Measurements from ENCODE around the gene TCTN3.
A peak's percentile ranks its signal among the peaks of the same experiment; 100 is the strongest.
"Not testable (repeated sequence)": the region's sequence is repeated elsewhere in the genome, so short reads cannot be mapped to it uniquely, and the experiment has no call there.

Gene TCTN3

GRCh38 chr10:95683966-95684365 is 9.8 kb downstream of the TCTN3 start:
- no peak for DNase-seq (ENCODE audit: low read depth in 2 of 2)

DNA sequence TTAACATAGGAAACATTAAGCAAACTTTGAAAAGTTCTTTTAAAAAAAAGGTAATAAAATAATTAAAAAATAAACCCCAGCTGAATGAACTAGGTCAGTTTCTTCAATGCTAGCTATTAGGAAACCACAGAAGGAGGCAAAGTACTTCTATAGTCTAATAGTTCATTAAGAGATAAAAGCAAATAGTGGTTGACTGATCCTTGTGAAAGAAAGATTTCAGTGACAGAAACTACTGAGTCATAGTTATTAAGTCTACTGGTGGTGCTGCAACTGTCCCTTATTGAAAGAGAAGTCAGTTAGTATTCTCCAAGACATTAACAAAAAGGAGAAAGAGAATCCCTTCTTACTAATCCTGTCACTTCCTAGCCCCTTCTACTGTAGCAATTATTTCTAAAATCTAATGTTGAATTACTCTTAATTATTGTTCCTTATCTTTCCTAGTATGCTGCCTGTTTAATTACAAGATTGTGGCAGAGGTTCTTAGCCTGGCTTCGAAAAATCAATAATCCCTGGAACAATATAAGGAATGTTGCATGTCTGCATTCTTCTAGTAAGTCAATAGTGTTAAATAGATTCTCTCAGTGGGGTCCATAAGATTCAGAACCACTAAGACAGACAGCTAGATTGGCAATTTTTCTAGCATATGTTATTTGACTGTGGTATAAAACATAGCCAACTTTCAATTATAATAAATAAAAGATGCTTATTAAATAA is 18.2 kb downstream of the TCTN3 start:
- no peak for DNase-seq (ENCODE audit: low read depth in 2 of 2)

DNA sequence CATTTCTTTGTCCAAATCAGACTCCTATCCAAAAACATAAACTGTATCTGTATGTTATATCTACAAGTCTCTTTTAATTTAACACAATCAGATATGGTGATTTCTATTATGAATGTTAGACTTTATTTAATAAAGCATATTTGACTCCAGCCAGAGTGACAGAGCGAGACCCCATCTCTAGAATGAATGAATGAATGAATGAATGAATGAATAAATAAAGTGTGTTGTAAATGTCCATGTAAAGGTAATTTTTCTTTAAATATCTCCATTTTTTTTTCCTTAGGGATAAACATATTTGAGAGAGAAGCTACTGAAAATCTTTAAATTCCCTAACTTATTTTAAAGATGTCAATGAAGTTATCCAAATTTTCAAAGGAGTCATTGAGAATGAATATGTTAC is 19.1 kb downstream of the TCTN3 start:
- no peak for DNase-seq (ENCODE audit: low read depth in 2 of 2)

GRCh38 chr10:95672641-95673040 is 21.1 kb downstream of the TCTN3 start:
- not testable (repeated sequence) for DNase-seq (ENCODE audit: low read depth in 2 of 2)

DNA sequence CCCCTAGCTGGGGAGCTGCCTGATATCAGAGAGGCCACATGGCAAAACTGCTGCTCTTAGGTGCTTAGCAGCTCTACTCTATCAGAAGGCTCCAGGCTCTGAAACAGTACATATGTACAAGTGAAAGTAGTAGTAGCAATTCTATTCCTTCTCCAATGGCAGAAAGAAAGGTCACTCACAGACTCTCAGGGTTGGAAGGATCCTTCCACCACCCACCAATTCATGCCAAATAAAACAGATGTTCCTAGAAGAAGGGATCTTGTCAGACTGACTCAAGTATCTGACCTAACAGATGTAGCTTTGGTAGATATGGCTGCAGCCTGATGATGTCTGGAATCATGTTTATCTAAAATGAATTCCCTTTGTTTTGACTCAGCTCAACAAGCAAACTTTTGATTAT is 29.2 kb downstream of the TCTN3 start:
- no peak for DNase-seq (ENCODE audit: low read depth in 2 of 2)

DNA sequence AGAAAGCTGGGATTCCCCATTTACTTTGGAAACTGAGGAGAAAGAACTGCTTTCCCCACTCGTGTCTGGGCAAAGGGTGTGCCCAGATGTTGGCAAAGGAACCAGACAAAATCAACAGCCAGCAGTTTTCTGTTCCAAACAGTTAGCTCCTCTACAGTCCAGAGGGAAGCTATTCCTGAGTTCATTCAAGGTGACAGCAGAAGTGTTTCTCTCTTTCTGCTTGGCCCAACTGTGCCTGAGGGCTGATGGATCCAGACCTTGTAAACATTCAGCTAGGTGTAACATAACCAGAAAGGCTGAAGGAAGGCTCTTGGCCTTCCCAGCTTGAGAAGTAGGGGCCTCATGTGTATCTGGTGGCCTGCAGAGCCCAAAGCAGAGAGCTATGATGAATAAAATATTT is 30.2 kb downstream of the TCTN3 start:
- DNase-seq (ENCODE audit: low read depth in 2 of 2): no peak

DNA sequence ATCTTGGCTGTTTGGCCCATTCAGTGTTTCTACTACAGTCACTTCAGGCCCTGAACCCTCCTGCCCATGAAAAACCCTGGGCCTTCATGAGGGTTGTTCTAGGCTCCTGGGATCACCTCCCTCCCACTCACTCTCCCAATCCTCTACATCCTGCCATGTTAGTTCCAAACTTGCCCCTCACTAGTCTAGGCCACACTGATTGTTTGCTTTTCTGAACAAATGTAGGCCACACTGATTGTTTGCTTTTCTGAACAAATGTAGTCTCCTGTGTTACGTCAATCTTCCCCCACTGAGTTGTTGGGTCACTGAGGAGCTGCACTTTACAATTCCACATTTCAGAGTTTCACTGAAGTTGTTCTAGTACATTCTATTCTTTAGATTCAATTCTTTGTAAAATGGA is 31.9 kb downstream of the TCTN3 start:
- no peak for DNase-seq (ENCODE audit: low read depth in 2 of 2)

DNA sequence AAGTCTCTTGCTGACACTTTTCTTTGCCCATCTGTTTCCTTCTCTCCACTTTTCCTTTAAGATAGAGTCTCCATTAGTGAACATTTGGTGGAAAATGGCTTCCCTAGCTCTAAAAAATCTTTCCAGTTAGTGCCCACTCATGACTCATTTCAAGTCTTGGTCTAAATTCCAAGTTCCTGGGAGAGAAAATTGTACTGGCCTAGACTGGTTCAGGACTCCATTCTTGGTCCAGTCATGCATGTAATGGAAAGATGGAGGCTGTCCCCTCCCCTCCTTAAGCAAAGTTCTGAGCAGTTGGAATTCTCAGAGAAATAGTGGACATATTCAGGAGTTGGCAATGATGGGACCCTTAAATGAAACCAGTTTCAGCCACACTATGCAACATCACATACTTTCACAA is 33.4 kb downstream of the TCTN3 start:
- DNase-seq (ENCODE audit: low read depth in 2 of 2): no peak

GRCh38 chr10:95657250-95657649 is 36.5 kb downstream of the TCTN3 start:
- DNase-seq (ENCODE audit: low read depth in 2 of 2): no peak

DNA sequence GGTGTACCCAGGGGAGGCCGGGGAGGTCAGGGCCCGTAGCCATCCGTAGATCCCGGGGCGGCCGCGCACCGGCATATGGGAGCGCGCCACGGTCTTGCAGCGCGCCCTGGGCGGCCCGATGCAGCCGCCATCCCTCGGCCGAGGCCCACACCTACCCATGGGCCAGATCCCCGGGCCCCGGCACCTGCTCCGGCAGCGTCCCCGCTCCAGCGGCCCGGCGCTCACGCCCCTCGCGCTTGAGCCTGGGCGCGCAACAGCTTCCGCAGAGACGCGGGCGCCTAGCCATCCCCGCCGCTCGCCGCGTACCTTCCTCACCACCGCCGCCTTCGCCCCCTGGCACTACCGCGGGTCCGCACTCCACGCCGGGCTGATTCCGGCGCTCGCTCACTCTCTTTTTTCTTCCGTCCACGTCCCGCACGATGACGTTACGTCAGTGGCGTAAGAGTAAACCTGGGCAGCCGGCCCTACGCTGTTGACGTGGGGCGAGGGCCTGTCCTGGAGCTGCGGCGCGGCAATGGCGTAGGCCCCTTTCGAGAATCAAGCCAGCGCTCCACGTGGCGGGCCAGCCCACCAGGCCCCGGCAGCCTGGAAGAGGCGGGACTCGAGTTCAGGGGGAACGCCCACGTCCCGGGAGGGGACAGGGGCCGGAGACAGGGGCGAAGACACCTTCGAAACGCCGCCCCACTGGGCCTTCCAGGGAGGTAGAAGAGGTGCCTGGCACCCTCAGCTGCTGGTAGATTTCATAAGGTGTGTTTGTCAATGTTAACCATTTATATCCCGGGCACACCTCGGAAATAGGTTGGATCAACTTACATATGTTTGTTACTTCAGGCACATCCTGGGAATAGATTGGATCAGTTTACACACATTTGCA is 37.2 kb downstream of the TCTN3 start, which contains the start of gene ALDH18A1:
Gene ALDH18A1 (minus strand): TSS at position 421 of the 874 bp plus-strand sequence. CDS start 3,334 bp downstream, outside the sequence.
- peak; percentile 83 for DNase-seq (ENCODE audit: low read depth in 2 of 2)

DNA sequence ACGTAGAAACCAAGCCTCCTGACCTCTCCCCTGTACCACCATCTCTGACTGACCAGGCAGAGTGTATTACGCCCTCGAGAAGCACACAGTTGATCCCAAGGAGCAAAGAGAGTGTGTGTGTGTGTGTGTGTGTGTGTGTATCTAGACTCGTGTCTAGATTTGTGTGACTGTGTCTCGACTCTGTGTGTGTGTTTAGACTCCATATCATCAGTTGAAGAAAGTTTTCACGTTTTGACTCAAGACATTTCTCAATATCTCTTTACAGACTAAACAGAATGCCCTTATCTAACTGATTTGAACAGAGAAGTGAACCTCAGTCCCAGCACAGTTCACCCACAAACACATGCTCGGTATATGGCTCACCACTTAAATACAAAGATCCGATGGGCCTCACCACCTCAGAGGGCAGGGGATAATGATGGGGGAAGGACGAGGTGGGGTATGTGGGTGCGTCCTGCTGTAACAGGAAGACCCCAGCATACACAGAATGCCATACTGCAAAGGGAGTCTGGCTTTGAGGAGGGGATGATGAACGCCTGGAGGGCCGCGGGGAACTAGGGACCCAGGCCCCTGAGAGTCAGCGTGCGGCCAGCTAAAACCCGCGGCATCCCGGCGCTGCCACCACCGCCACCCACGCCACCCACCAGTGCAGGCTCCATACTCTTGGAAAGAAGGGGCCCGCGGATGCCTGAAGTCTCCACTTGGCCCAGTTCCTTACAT is 38.0 kb downstream of the TCTN3 start:
- peak; percentile 11 to 12 for DNase-seq (ENCODE audit: low read depth in 2 of 2)

DNA sequence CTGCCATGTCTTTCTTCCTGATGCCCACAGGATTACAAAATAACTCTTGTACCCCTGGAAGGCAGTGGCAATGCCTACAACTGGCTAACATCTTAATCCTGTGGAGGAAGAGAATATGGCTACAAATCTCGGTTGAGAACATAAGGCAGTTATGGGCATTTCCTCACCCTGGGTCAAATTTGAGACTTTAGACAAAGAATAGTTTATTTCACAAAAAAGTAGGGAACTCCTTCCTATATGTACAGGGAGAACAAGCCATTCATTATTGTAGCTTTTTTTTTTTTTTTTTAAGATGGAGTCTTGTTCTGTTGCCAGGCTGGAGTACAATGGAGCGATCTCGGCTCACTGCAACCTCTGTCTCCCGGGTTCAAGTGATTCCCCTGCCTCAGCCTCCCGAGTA is 39.8 kb downstream of the TCTN3 start:
- no peak for DNase-seq (ENCODE audit: low read depth in 2 of 2)

- no peak for DNase-seq (ENCODE audit: low read depth in 2 of 2)
Observed at GRCh38 chr10:95651346-95652060, 42.2 kb downstream of the TCTN3 start.

GRCh38 chr10:95650232-95650631 is 43.5 kb downstream of the TCTN3 start:
- DNase-seq (ENCODE audit: low read depth in 2 of 2): no peak

GRCh38 chr10:95648138-95648537 is 45.6 kb downstream of the TCTN3 start:
- no peak for DNase-seq (ENCODE audit: low read depth in 2 of 2)

GRCh38 chr10:95646160-95646559 is 47.6 kb downstream of the TCTN3 start:
- no peak for DNase-seq (ENCODE audit: low read depth in 2 of 2)

GRCh38 chr10:95644901-95645300 is 48.8 kb downstream of the TCTN3 start:
- DNase-seq (ENCODE audit: low read depth in 2 of 2): no peak

GRCh38 chr10:95640891-95641315 is 52.8 kb downstream of the TCTN3 start:
- no peak for DNase-seq (ENCODE audit: low read depth in 2 of 2)

DNA sequence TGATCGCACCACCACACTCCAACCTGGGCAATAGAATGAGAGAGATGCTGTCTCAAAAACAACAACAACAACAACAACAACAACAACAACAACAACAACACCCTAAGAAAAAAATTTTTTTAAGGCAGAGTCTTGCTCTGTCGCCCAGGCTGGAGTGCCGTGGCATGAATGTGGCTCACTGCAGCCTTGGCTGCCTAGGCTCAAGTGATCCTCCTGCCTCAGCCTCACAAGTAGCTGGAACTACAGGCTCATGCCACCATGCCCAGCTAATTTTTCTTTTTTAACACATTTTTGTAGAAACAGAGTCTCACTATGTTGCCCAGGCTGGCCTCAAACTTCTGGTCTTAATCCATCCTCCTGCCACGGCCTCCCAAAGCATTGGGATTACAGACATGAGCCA is 55.8 kb downstream of the TCTN3 start:
- DNase-seq (ENCODE audit: low read depth in 2 of 2): no peak

GRCh38 chr10:95637140-95637539 is 56.6 kb downstream of the TCTN3 start:
- DNase-seq (ENCODE audit: low read depth in 2 of 2): no peak

DNA sequence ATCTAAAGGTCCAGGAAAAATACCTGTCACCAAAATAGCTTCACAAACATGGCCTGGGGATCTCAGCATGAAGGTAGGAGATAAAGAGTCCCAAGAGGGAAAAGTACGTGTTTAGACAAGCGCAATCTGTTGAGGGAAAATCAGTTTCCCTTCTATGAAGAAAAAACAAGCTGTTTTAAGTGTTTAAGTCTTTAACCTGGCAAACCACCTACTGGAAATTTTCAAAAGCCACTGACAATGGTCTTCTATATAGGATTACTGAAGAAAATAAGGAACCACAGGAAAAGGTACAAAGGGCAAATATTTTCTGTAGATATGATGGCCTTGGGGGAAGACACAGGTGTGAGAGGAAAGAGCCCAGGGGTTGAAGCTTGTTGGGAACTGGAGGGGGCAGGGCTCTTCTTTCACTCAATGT is 58.4 kb downstream of the TCTN3 start:
- no peak for DNase-seq (ENCODE audit: low read depth in 2 of 2)

DNA sequence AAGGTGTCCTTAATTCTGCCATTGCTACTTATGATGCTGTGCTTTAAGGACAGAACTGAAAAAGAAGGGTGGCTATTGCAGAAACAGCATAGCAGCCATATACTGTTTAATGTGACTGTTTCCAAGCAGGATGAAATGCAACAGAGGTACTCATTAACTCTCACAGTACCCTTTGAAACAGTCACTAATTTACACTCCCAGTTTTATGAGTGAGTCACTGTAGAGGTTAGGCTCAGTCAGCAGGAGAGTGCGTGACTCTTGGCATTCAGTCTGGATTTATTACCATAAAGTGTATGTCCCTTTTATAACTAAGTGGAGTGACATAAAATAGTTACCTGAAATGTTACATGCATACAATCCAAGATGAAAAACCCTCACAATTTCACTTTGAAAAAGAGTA is 64.9 kb downstream of the TCTN3 start:
- no peak for DNase-seq (ENCODE audit: low read depth in 2 of 2)

Measured in stimulated activated CD4-positive, alpha-beta T cell treated with anti-CD3 and anti-CD28 coated beads, Interleukin-4, amount 100 ng/mL, for 48 hours (primary cell).